GM19023 (cell line): ENCODE data around the gene CHTF18.
"Not testable (repeated sequence)": the region's sequence is repeated elsewhere in the genome, so short reads cannot be mapped to it uniquely, and the experiment has no call there.

Source experiments
- ATAC-seq: cut with Tn5 transposase; IDR thresholded peaks from one replicate; pipeline ENCODE4 v1.9.1; 2021; ENCODE audit warnings: mild to moderate bottlenecking, moderate library complexity; ENCODE audit not compliant: unreplicated experiment

The CHTF18 gene

GRCh38 chr16:774086-775001, 14.1 kb upstream of the CHTF18 start:
- ATAC-seq, result no peak

- ATAC-seq, result no peak
These were observed 13.1 kb upstream of the CHTF18 start for GRCh38 chr16:775236-775796.

GRCh38 chr16:776298-776697, 12.1 kb upstream of the CHTF18 start:
- ATAC-seq, result not testable (repeated sequence)

GRCh38 chr16:776824-777223, 11.6 kb upstream of the CHTF18 start:
- no peak for ATAC-seq

- ATAC-seq, result no peak
These were observed 10.6 kb upstream of the CHTF18 start for GRCh38 chr16:777826-778225.

- ATAC-seq, result no peak
These were observed 10.0 kb upstream of the CHTF18 start for GRCh38 chr16:778447-778846.

- ATAC-seq, result no peak
These were observed 9.4 kb upstream of the CHTF18 start for GRCh38 chr16:778909-779527.

GRCh38 chr16:779561-779960, 8.9 kb upstream of the CHTF18 start:
- no peak for ATAC-seq

- ATAC-seq, result no peak
These were observed 8.1 kb upstream of the CHTF18 start for GRCh38 chr16:780296-780695.

GRCh38 chr16:781346-782010, 6.9 kb upstream of the CHTF18 start:
- no peak for ATAC-seq

GRCh38 chr16:782258-782657, 6.2 kb upstream of the CHTF18 start:
- no peak for ATAC-seq

- no peak for ATAC-seq
These were observed 5.5 kb upstream of the CHTF18 start for GRCh38 chr16:782766-783403.

GRCh38 chr16:783404-784161, 4.8 kb upstream of the CHTF18 start:
- no peak for ATAC-seq

GRCh38 chr16:784431-784830, 4.0 kb upstream of the CHTF18 start:
- ATAC-seq, result no peak

- ATAC-seq, result no peak
These were observed 2.6 kb upstream of the CHTF18 start for GRCh38 chr16:785563-786535.

GRCh38 chr16:787321-787966, 976 bp upstream of the CHTF18 start:
- ATAC-seq, result no peak

GRCh38 chr16:787978-788398, 432 bp upstream of the CHTF18 start, which contains the start of gene RPUSD1:
Gene RPUSD1 (minus strand): TSS chr16:788381. CDS start chr16:787737, 644 bp downstream.
- peak; percentile 22 for ATAC-seq

GRCh38 chr16:789191-789850, 901 bp downstream of the CHTF18 start:
- ATAC-seq, result no peak
